Medulla oblongata (tissue), 1 donor: Measurements from ENCODE around the gene GOSR1.
"Not testable (repeated sequence)": the region's sequence is repeated elsewhere in the genome, so short reads cannot be mapped to it uniquely, and the experiment has no call there.

Experiments used
- DNase-seq: peaks from one replicate; pipeline ENCODE4 v3.0.0-alpha.2; 2015; ENCODE audit errors: extremely low spot score

GOSR1 gene

GRCh38 chr17:30545024-30545423 lies 67.8 kb downstream of the GOSR1 start:
- DNase-seq = no peak

- no peak for DNase-seq
Measured at GRCh38 chr17:30547778-30548573, 70.8 kb downstream of the GOSR1 start.

GRCh38 chr17:30549181-30549580 lies 72.0 kb downstream of the GOSR1 start:
- DNase-seq = not testable (repeated sequence)

- DNase-seq = no peak
Measured at GRCh38 chr17:30549864-30550511, 72.8 kb downstream of the GOSR1 start.

GRCh38 chr17:30550512-30551273 lies 73.5 kb downstream of the GOSR1 start:
- DNase-seq = peak; percentile 8

- DNase-seq = not testable (repeated sequence)
Measured at GRCh38 chr17:30551274-30551995, 74.2 kb downstream of the GOSR1 start.

GRCh38 chr17:30551996-30552339 lies 74.8 kb downstream of the GOSR1 start:
- DNase-seq = no peak

GRCh38 chr17:30552994-30553566 lies 75.9 kb downstream of the GOSR1 start:
- DNase-seq = no peak

- DNase-seq = not testable (repeated sequence)
Measured at GRCh38 chr17:30553823-30554440, 76.7 kb downstream of the GOSR1 start.

- DNase-seq = no peak
Measured at GRCh38 chr17:30554839-30555751, 77.9 kb downstream of the GOSR1 start.

GRCh38 chr17:30555942-30556341 lies 78.7 kb downstream of the GOSR1 start:
- DNase-seq = no peak

- no peak for DNase-seq
Measured at GRCh38 chr17:30556374-30557332, 79.4 kb downstream of the GOSR1 start.

- no peak for DNase-seq
Measured at GRCh38 chr17:30557916-30558685, 80.9 kb downstream of the GOSR1 start.

GRCh38 chr17:30558686-30559545 lies 81.7 kb downstream of the GOSR1 start:
- DNase-seq = no peak

GRCh38 chr17:30559656-30560055 lies 82.4 kb downstream of the GOSR1 start:
- DNase-seq = no peak

- DNase-seq = not testable (repeated sequence)
Measured at GRCh38 chr17:30560117-30561026, 83.2 kb downstream of the GOSR1 start.
